Measurements from ENCODE around the gene CACNA2D4.
"Not testable (repeated sequence)": the region's sequence is repeated elsewhere in the genome, so short reads cannot be mapped to it uniquely, and the experiment has no call there.

The CACNA2D4 gene

GRCh38 chr12:1829306-1829900 is 89.0 kb downstream of the CACNA2D4 start:
- DNase-seq, result no peak

DNA sequence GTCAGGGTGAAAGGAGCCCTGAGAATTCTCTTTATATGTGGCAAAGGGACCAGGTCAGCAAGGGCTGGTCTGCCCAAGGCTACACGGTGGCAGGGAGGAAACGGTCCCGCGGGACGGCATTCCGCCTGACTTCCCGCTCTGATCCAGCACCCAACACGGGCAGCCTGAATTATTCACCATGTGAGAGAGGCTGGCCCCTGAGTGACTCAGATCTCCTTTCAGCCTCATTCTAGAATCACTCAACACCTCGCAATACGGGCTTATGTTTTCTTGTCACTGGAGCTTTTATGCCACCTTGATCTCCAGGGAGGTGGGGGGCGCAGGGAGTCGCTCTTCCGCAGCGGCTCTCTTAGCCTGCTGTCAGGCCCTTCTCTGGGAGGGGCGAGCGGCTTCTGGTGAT is 89.6 kb downstream of the CACNA2D4 start:
- no peak for DNase-seq

DNA sequence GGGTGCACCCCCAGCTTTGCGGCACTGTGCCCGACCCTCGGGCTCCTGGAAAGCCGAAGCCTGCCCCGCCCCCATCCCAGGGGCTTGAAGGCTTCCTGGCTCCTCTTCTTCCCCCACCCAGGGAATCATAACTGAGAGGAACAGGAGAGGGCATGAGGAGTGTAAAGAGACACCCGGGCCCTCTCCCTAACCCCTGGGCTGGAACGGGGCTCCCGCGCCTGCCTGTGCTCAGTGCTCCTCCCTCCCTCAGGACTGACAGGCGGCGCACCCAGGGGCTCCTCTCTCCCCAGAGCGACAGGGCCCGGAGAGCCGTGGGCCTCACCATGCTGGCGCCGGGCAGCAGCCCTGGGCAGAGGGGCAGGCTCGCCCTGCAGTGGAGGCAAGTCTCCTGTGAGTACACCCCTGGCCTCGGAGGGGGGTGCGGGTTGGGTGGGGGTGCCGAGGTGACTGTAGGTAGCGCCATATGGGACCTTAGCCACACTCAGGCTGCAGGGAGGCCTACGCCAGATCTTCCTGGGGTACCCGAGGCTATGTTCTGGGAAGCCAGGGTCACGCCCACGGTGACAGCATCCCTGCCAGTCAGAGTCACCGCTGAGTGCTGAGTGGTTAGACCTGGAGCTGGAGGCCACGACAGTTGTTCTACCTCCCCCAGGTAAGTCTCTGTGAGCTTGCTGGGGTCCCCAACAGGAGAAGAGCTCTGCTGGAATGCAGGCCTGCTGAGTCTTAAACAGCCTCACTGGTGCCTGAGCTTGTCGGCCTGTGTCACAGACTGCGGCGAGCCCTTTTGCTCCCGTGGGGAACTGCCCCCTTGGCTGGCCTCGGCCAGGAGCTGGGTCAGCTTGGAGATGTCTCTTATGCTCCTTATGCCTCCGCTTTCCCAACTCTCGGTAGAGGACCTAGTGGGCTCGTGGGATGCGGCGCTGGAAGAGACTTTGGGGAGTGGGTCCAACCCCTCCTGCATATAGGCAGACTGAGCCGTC is 90.3 kb downstream of the CACNA2D4 start:
- no peak for DNase-seq

GRCh38 chr12:1826867-1827705 is 91.4 kb downstream of the CACNA2D4 start:
- no peak for DNase-seq

- DNase-seq, result no peak
These were observed 92.1 kb downstream of the CACNA2D4 start for GRCh38 chr12:1826401-1826800.

DNA sequence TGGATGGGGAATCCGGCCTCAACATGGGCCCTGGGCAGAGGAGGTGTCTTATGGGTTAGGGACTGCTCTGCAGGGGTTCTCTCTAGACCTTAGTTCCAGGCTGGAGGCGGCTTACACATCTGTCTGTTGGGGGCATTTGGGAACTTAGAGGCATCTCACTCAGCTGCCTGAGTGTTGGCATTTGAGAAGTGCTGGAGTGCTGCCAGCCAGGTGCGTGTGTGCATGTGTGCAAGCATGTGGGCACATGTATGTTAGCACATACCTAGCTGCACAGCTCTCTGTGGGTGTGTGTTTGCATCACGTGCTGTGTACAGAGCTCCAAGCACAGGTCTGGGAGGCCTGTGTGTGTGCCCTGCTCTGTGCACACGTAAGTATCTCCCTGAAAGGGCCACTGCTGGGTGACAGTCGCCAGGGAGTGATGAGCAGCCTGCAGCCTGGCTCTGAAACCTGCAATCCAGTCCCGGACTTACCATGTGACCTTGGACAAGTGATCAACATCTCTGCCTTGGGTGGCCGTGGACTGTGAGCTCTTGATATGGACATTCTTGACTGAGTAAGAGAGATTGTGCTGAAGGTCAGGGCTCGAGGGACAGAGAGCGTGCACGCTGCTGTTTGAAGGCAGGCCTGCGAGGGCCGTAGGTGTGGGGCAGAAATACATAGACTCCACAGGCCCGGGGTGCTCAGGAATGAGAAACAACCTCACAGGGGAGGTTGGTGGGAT is 92.9 kb downstream of the CACNA2D4 start:
- DNase-seq, result no peak

GRCh38 chr12:1823237-1823636 is 95.2 kb downstream of the CACNA2D4 start:
- no peak for DNase-seq

DNA sequence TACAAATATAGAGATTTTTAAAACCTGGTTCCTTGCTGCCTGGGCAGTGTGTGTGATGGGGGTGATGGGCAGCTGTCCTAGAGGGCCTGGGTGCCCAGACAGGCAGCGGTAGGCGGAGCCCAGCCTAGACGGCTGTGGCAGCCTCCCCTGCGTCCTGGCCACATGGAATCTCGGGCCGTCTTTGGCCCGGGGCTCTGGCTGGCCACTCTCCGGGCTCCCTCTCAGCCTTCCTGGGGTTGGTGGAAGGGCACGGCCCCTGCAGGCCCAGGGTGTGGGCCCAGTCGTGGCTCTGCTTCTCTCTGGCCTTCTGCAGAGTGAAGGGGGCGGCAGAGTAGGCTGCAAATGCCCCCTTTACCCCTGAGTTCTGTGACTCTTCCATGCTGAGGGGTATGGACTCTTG is 95.8 kb downstream of the CACNA2D4 start:
- DNase-seq, result no peak

- DNase-seq, result no peak
These were observed 96.6 kb downstream of the CACNA2D4 start for GRCh38 chr12:1821805-1822204.

GRCh38 chr12:1820896-1821291 is 97.6 kb downstream of the CACNA2D4 start:
- no peak for DNase-seq

GRCh38 chr12:1820191-1820895 is 98.1 kb downstream of the CACNA2D4 start, which contains the start of gene LRTM2:
LRTM2 (plus strand) TSS chr12:1820565; CDS start chr12:1828149, 7,584 bp downstream.
- no peak for DNase-seq

GRCh38 chr12:1819571-1819970 is 98.9 kb downstream of the CACNA2D4 start:
- no peak for DNase-seq

- DNase-seq, result no peak
These were observed 99.4 kb downstream of the CACNA2D4 start for GRCh38 chr12:1819050-1819449.

DNA sequence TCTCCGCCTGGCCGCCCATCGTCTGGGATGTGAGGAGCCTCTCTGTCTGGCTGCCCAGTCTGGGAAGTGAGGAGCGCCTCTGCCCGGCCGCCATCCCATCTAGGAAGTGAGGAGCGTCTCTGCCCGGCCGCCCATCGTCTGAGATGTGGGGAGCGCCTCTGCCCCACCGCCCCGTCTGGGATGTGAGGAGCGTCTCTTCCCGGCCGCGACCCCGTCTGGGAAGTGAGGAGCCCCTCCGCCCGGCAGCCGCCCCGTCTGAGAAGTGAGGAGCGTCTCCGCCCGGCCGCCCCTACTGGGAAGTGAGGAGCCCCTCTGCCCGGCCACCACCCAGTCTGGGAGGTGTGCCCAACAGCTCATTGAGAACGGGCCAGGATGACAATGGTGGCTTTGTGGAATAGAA is 100.5 kb downstream of the CACNA2D4 start:
- DNase-seq, result not testable (repeated sequence)

- DNase-seq, result no peak
These were observed 101.6 kb downstream of the CACNA2D4 start for GRCh38 chr12:1816730-1817348.

- no peak for DNase-seq
These were observed 102.4 kb downstream of the CACNA2D4 start for GRCh38 chr12:1815814-1816729.

DNA sequence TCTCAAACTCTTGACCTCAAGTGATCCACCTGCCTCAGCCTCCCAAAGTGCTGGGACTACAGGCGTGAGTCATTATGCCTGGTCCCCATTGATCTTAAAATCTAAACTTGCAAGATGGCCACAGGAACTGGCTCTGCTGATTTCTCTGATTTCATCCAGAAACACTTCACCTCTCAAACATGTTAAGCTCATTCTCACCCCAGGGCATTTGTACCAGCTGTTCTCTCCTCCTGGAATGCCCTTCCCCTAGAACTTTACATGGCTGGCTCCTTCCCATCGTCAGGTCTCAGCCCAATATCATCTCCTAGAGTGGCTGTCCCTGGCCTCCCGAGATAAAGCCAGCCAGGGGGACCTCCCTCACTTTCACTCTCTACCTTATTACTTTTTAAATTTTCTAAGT is 103.3 kb downstream of the CACNA2D4 start:
- no peak for DNase-seq

DNA sequence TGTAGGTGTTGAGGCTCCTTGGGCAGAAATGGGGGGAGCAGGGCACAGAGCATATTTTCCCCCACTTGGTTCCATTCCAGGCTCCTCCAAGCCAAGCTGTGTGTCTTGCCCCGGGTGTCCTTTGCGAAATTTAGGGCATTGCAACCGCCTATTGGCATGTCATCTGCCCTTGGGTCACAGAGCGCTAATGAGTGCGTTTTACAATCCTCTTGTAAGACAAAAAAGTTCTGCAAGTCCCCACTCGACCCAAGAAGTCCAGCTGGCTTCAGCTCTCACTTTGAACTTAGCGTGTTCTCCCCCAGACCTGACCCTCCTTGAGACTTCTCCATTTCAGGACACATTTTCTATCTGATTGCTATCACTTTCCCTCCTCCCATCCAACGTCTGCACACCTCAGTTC is 104.2 kb downstream of the CACNA2D4 start:
- DNase-seq, result no peak

GRCh38 chr12:1812650-1813302 is 105.7 kb downstream of the CACNA2D4 start:
- no peak for DNase-seq

- DNase-seq, result no peak
These were observed 106.5 kb downstream of the CACNA2D4 start for GRCh38 chr12:1811948-1812291.
